Astrocyte (in vitro differentiated cells and primary cell): ENCODE results near the gene C6orf62. TPM values are rescaled to one million over a fixed set of nuclear protein-coding genes. Genes with fewer than 3 reads are reported as not detected.
"Not testable (repeated sequence)": the region's sequence is repeated elsewhere in the genome, so short reads cannot be mapped to it uniquely, and the experiment has no call there.

Source experiments
- DNase-seq: peaks from one replicate; pipeline ENCODE4 v3.0.0-alpha.2; 2010; ENCODE audit warnings: low read depth
- FAIRE-seq: peaks from 2 replicates; lab custom pipeline; 2011; peaks lifted over from hg19 to GRCh38; lab: Jason Lieb, UNC
- H2AFZ ChIP-seq: 2 replicates; pipeline ENCODE4 v1.6.0; 2012; ENCODE audit warnings: low read depth, low read length, inconsistent platforms
- H3K27ac ChIP-seq: 2 replicates; pipeline ENCODE4 v1.5.1; 2011; ENCODE audit warnings: low read depth, low read length, inconsistent platforms
- H3K27me3 ChIP-seq: 2 replicates; pipeline ENCODE4 v1.6.0; 2011; ENCODE audit warnings: low read length, inconsistent platforms; ENCODE audit not compliant: insufficient read depth
- H3K36me3 ChIP-seq: 2 replicates; pipeline ENCODE4 v1.5.1; 2011; ENCODE audit warnings: low read length, inconsistent platforms; ENCODE audit not compliant: insufficient read depth
- H3K4me1 ChIP-seq: 2 replicates; pipeline ENCODE4 v1.5.1; 2011; ENCODE audit warnings: low read length, inconsistent platforms; ENCODE audit not compliant: insufficient read depth
- H3K4me2 ChIP-seq: 2 replicates; pipeline ENCODE4 v1.6.0; 2012; ENCODE audit warnings: low read length, inconsistent platforms
- H3K4me3 ChIP-seq: 2 replicates; pipeline ENCODE4 v1.5.1; 2011; ENCODE audit warnings: low read depth, mild to moderate bottlenecking, low read length, inconsistent platforms; ENCODE audit not compliant: insufficient read depth
- H3K79me2 ChIP-seq: 2 replicates; pipeline ENCODE4 v1.6.0; 2012; ENCODE audit warnings: mild to moderate bottlenecking, low read length, inconsistent platforms; ENCODE audit not compliant: insufficient read depth
- H3K9ac ChIP-seq: 2 replicates; pipeline ENCODE4 v1.6.0; 2012; ENCODE audit warnings: mild to moderate bottlenecking, low read length, inconsistent platforms
- H3K9me3 ChIP-seq: 2 replicates; pipeline ENCODE4 v1.5.1; 2012; ENCODE audit warnings: low read depth, mild to moderate bottlenecking, low read length, inconsistent platforms; ENCODE audit not compliant: insufficient read depth
- H4K20me1 ChIP-seq: 2 replicates; pipeline ENCODE4 v1.6.0; 2012; ENCODE audit warnings: low read length, inconsistent platforms; ENCODE audit not compliant: insufficient read depth
- H3K27ac Mint-ChIP-seq: one replicate; pipeline ENCODE4 v1.8.0; 2021; ENCODE audit warnings: mild to moderate bottlenecking, mixed read lengths; ENCODE audit not compliant: unreplicated experiment
- H3K27me3 Mint-ChIP-seq: one replicate; pipeline ENCODE4 v1.8.0; 2021; ENCODE audit warnings: low read depth, mixed read lengths; ENCODE audit not compliant: unreplicated experiment
- H3K36me3 Mint-ChIP-seq: one replicate; pipeline ENCODE4 v1.8.0; 2021; ENCODE audit warnings: low read depth, mixed read lengths; ENCODE audit not compliant: unreplicated experiment
- H3K4me1 Mint-ChIP-seq: one replicate; pipeline ENCODE4 v1.8.0; 2021; ENCODE audit warnings: low read depth, mixed read lengths; ENCODE audit not compliant: unreplicated experiment
- H3K4me3 Mint-ChIP-seq: one replicate; pipeline ENCODE4 v1.8.0; 2021; ENCODE audit warnings: mild to moderate bottlenecking, moderate library complexity, mixed read lengths; ENCODE audit not compliant: unreplicated experiment
- H3K9me3 Mint-ChIP-seq: one replicate; pipeline ENCODE4 v1.8.0; 2021; ENCODE audit warnings: mild to moderate bottlenecking, mixed read lengths; ENCODE audit not compliant: unreplicated experiment
- EZH2 ChIP-seq: IDR thresholded peaks from 2 replicates; pipeline ENCODE4 v1.6.1; 2012; ENCODE audit warnings: mild to moderate bottlenecking, low read length, inconsistent platforms; ENCODE audit not compliant: insufficient read depth
- total RNA-seq: library from RNA; stranded (reverse); gene quantifications from 2 replicates; pipeline ENCODE4 v1.2.1, GENCODE V29; 2021
- TF ChIP-seq, protein P1 (sequence below): IDR thresholded peaks from 2 replicates; pipeline ENCODE4 v1.5.1; 2011; ENCODE audit warnings: low read depth, mild to moderate bottlenecking, inconsistent platforms, low read length, moderate library complexity; ENCODE audit not compliant: insufficient read depth

The C6orf62 gene
- total RNA-seq, 1 donor from 2014 or later: 162 TPM

DNA sequence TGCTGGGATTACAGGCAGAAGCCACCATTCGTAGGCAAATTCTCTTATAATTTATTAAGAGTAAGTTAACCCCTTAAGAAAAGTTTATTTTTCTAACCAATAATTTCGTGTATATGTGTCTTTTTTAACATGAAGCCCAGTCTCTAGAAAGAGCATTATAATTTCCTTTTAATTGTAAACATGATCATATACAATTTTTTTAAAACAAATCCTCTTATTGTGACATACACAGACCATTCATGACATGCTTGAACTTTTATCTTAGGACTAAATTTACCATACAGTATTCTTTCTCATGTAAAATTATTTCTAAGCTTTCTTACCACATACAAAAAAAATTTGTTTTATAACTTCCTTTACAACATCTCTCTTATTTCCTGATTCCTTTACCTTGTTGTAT lies 45.3 kb downstream of the C6orf62 start:
- Mint-ChIP-seq H3K36me3 (peaks cover 27% of the 10 kb centered on the region), H3K27ac (no peak overlapping the region), H3K4me1 (no peaks in the 10 kb centered on the region), H3K9me3 (peaks cover 29% of the 10 kb centered on the region), H3K27me3 (no peaks in the 10 kb centered on the region), H3K4me3 (no peak overlapping the region)
- H2AFZ ChIP-seq: no peak overlapping the region
- TF ChIP-seq, protein P1, sequence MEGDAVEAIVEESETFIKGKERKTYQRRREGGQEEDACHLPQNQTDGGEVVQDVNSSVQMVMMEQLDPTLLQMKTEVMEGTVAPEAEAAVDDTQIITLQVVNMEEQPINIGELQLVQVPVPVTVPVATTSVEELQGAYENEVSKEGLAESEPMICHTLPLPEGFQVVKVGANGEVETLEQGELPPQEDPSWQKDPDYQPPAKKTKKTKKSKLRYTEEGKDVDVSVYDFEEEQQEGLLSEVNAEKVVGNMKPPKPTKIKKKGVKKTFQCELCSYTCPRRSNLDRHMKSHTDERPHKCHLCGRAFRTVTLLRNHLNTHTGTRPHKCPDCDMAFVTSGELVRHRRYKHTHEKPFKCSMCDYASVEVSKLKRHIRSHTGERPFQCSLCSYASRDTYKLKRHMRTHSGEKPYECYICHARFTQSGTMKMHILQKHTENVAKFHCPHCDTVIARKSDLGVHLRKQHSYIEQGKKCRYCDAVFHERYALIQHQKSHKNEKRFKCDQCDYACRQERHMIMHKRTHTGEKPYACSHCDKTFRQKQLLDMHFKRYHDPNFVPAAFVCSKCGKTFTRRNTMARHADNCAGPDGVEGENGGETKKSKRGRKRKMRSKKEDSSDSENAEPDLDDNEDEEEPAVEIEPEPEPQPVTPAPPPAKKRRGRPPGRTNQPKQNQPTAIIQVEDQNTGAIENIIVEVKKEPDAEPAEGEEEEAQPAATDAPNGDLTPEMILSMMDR: no peak
- no peak for TF ChIP-seq EZH2
- H3K4me2 ChIP-seq: no peak overlapping the region
- no peaks in the 10 kb centered on the region for H3K4me1 ChIP-seq
- H3K27ac ChIP-seq: no peak overlapping the region
- no peaks in the 10 kb centered on the region for H3K9me3 ChIP-seq
- no peaks in the 10 kb centered on the region for H4K20me1 ChIP-seq
- H3K27me3 ChIP-seq: no peaks in the 10 kb centered on the region
- no peak for DNase-seq
- no peak overlapping the region for H3K9ac ChIP-seq
- H3K36me3 ChIP-seq: no peaks in the 10 kb centered on the region
- FAIRE-seq: no peak
- no peak overlapping the region for H3K4me3 ChIP-seq
- no peaks in the 10 kb centered on the region for H3K79me2 ChIP-seq

GRCh38 chr6:24672620-24673182 lies 46.3 kb downstream of the C6orf62 start:
- Histone ChIP-seq H3K9ac (no peak overlapping the region), H3K4me2 (no peak overlapping the region), H4K20me1 (no peaks in the 10 kb centered on the region), H3K9me3 (no peaks in the 10 kb centered on the region), H3K27me3 (no peaks in the 10 kb centered on the region), H3K27ac (no peak overlapping the region), H3K4me1 (peaks cover under 1% of the 10 kb centered on the region), H3K4me3 (no peak overlapping the region), H3K79me2 (no peaks in the 10 kb centered on the region), H3K36me3 (no peaks in the 10 kb centered on the region), H2AFZ (no peak overlapping the region)
- Mint-ChIP-seq H3K4me3 (no peak overlapping the region), H3K27me3 (no peaks in the 10 kb centered on the region), H3K36me3 (peaks cover 25% of the 10 kb centered on the region), H3K4me1 (no peaks in the 10 kb centered on the region), H3K27ac (no peak overlapping the region), H3K9me3 (peaks cover 29% of the 10 kb centered on the region)
- TF ChIP-seq, protein P1: no peak
- no peak for TF ChIP-seq EZH2
- FAIRE-seq (no peak), DNase-seq (no peak)

- not testable (repeated sequence) for H3K79me2 ChIP-seq, FAIRE-seq, H3K4me3 ChIP-seq, H3K4me1 Mint-ChIP-seq, H3K27me3 ChIP-seq, H4K20me1 ChIP-seq, H3K9me3 ChIP-seq, DNase-seq, H3K36me3 ChIP-seq, H3K4me2 ChIP-seq, H3K27ac ChIP-seq, H3K4me3 Mint-ChIP-seq, H2AFZ ChIP-seq, H3K27ac Mint-ChIP-seq, H3K27me3 Mint-ChIP-seq, H3K4me1 ChIP-seq, H3K9ac ChIP-seq
- peaks cover 27% of the 10 kb centered on the region for H3K9me3 Mint-ChIP-seq
- peaks cover 25% of the 10 kb centered on the region for H3K36me3 Mint-ChIP-seq
These were observed 47.9 kb downstream of the C6orf62 start for GRCh38 chr6:24671077-24671476.

DNA sequence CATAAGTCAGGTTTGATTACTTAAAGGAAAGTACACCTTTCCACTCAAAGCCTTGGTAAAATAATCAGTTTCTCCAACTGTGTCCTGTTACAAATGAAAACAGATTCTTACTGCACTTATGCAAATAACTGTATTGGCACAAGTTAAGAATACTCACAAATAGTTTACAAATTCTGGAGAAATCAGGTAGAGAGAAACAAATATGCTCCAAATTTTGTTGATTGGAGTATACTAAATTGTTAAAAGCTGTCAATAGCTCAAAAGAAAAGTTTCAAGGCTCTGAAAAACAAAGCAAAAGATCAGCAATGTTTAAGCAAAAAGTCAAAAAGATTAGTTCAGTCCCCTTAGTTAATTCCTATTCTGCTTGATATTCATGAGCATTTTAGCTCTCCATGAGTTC lies 48.5 kb downstream of the C6orf62 start:
- not testable (repeated sequence) for H3K36me3 ChIP-seq, H3K4me1 ChIP-seq, H2AFZ ChIP-seq, H3K27me3 ChIP-seq, H3K27ac ChIP-seq, FAIRE-seq, H4K20me1 ChIP-seq, H3K4me1 Mint-ChIP-seq, H3K4me3 ChIP-seq, H3K4me2 ChIP-seq, H3K4me3 Mint-ChIP-seq, H3K27ac Mint-ChIP-seq, H3K9ac ChIP-seq, H3K9me3 ChIP-seq, H3K27me3 Mint-ChIP-seq, DNase-seq
- peaks cover 27% of the 10 kb centered on the region for H3K9me3 Mint-ChIP-seq
- H3K36me3 Mint-ChIP-seq: peaks cover 23% of the 10 kb centered on the region
- peaks cover 11% of the 10 kb centered on the region for H3K79me2 ChIP-seq
